HG03457 (cell line): Measurements from ENCODE around the gene CCDC142.
A peak's percentile ranks its signal among the peaks of the same experiment; 100 is the strongest.
"Not testable (repeated sequence)": the region's sequence is repeated elsewhere in the genome, so short reads cannot be mapped to it uniquely, and the experiment has no call there.

Source experiments
- ATAC-seq: cut with Tn5 transposase; IDR thresholded peaks from one replicate; pipeline ENCODE4 v1.9.1; 2021; ENCODE audit warnings: moderate number of reproducible peaks; ENCODE audit not compliant: unreplicated experiment

Gene CCDC142

GRCh38 chr2:74447230-74447999, 35.4 kb downstream of the CCDC142 start:
- no peak for ATAC-seq

GRCh38 chr2:74444498-74445318, 38.1 kb downstream of the CCDC142 start:
- no peak for ATAC-seq

- ATAC-seq = not testable (repeated sequence)
These were observed 40.1 kb downstream of the CCDC142 start for GRCh38 chr2:74442483-74443297.

- no peak for ATAC-seq
These were observed 40.9 kb downstream of the CCDC142 start, which contains the start of gene RTKN for GRCh38 chr2:74441690-74442482. Gene RTKN (minus strand): TSS chr2:74441937. CDS start chr2:74441816, 121 bp downstream.

GRCh38 chr2:74441170-74441689, 41.6 kb downstream of the CCDC142 start:
- no peak for ATAC-seq

GRCh38 chr2:74440378-74441169, 42.2 kb downstream of the CCDC142 start:
- peak; percentile 88 for ATAC-seq

- no peak for ATAC-seq
These were observed 42.9 kb downstream of the CCDC142 start for GRCh38 chr2:74439803-74440377.

GRCh38 chr2:74439373-74439772, 43.4 kb downstream of the CCDC142 start:
- ATAC-seq = no peak

GRCh38 chr2:74438248-74438647, 44.5 kb downstream of the CCDC142 start:
- ATAC-seq = no peak

- ATAC-seq = no peak
These were observed 45.7 kb downstream of the CCDC142 start for GRCh38 chr2:74436848-74437695.

- ATAC-seq = no peak
These were observed 46.5 kb downstream of the CCDC142 start for GRCh38 chr2:74436111-74436805.

GRCh38 chr2:74430502-74430901, 52.3 kb downstream of the CCDC142 start:
- no peak for ATAC-seq

- no peak for ATAC-seq
These were observed 53.0 kb downstream of the CCDC142 start for GRCh38 chr2:74429487-74430451.

- ATAC-seq = no peak
These were observed 54.1 kb downstream of the CCDC142 start for GRCh38 chr2:74428675-74429074.

- no peak for ATAC-seq
These were observed 55.2 kb downstream of the CCDC142 start for GRCh38 chr2:74427551-74427950.

GRCh38 chr2:74426181-74426758, 56.5 kb downstream of the CCDC142 start:
- no peak for ATAC-seq
